Left lung (tissue), 10 donors: ENCODE results near the gene STEAP1B. TPM values are rescaled to one million over a fixed set of nuclear protein-coding genes. Genes with fewer than 3 reads are reported as not detected.
"Not testable (repeated sequence)": the region's sequence is repeated elsewhere in the genome, so short reads cannot be mapped to it uniquely, and the experiment has no call there.

ENCODE experiments used
- ATAC-seq: fragments of 200-7000 bp; cut with Tn5 transposase; one replicate; pipeline ENCODE4 v1.9.1; 2020; ENCODE audit warnings: moderate library complexity
- DNase-seq, 4 donors: peaks; one replicate each; pipeline ENCODE4 v3.0.0-alpha.2; 2013 to 2020
- H3K27ac ChIP-seq, 2 donors: fragments of 200-600 bp; sonication (generic) in 1 of 2; one replicate each; pipeline versions ENCODE4 v1.5.0 to v1.8.0; 2020 to 2021
- H3K27me3 ChIP-seq, 2 donors: fragments of 200-600 bp; sonication (generic) in 1 of 2; one replicate each; pipeline versions ENCODE4 v1.5.0 to v1.8.0; 2020 to 2021
- H3K36me3 ChIP-seq, 2 donors: fragments of 200-600 bp; sonication (generic) in 1 of 2; one replicate each; pipeline versions ENCODE4 v1.5.0 to v1.8.0; 2020 to 2021
- H3K4me1 ChIP-seq, 2 donors: fragments of 200-600 bp; one replicate each; pipeline ENCODE4 v1.8.0; 2021
- H3K4me3 ChIP-seq, 2 donors: fragments of 200-600 bp; sonication (generic) in 1 of 2; one replicate each; pipeline versions ENCODE4 v1.5.0 to v1.8.0; 2020 to 2021; ENCODE audit warnings: mild to moderate bottlenecking in 1 of 2
- H3K9me3 ChIP-seq, 2 donors: fragments of 200-600 bp; sonication (generic) in 1 of 2; one replicate each; pipeline versions ENCODE4 v1.5.0 to v1.8.0; 2020 to 2021
- intact Hi-C, 2 donors: fragments of 100-400 bp; cut with DNase I; formaldehyde crosslinking; loops; one replicate each; pipeline versions ENCODE4 v1.11.2 to v1.14.2; 2022
- polyA plus RNA-seq, 6 donors: library from polyadenylated mRNA; unstranded; fragments of 120-200 nt; gene quantifications; one replicate each; pipeline ENCODE4 v1.2.1, GENCODE V29; 2013; ENCODE audit not compliant: insufficient read length in 6 of 6
- total RNA-seq, 2 donors: library from RNA; stranded (reverse); fragmentation: NEBNext Ultra II Directional; extraction: Animal tissue kit (Norgen Biotek cat#: 25700); gene quantifications; one replicate each; pipeline ENCODE4 v1.2.1, GENCODE V29; 2021
- TF ChIP-seq, protein P1 (sequence below), 2 donors: fragments of 200-600 bp; sonication (generic) in 1 of 2; IDR thresholded peaks; one replicate each; pipeline versions ENCODE4 v1.5.0 to v1.8.0; 2021; ENCODE audit warnings: antibody characterized with exemption in 2 of 2
- donor health status: DM: no; HTN: yes; CAD: no.
- donor health status: DM: no; HTN: no; CAD: no.

Gene STEAP1B
- total and polyA plus RNA-seq, 8 donors, result 0.85 to 3.4 (median 2.7) TPM

GRCh38 chr7:22443370-22444180 is 56.4 kb downstream of the STEAP1B start:
- ATAC-seq, result no peak
- Histone ChIP-seq H3K4me1 (peaks cover 10 to 27% of the 10 kb centered on the region in 2 donors), H3K36me3 (no peaks in the 10 kb centered on the region), H3K27me3 (no peaks in the 10 kb centered on the region), H3K27ac (peak overlapping the region in 1 of 2 donors; percentile 73), H3K4me3 (no peak overlapping the region), H3K9me3 (no peaks in the 10 kb centered on the region)
- TF ChIP-seq, protein P1, sequence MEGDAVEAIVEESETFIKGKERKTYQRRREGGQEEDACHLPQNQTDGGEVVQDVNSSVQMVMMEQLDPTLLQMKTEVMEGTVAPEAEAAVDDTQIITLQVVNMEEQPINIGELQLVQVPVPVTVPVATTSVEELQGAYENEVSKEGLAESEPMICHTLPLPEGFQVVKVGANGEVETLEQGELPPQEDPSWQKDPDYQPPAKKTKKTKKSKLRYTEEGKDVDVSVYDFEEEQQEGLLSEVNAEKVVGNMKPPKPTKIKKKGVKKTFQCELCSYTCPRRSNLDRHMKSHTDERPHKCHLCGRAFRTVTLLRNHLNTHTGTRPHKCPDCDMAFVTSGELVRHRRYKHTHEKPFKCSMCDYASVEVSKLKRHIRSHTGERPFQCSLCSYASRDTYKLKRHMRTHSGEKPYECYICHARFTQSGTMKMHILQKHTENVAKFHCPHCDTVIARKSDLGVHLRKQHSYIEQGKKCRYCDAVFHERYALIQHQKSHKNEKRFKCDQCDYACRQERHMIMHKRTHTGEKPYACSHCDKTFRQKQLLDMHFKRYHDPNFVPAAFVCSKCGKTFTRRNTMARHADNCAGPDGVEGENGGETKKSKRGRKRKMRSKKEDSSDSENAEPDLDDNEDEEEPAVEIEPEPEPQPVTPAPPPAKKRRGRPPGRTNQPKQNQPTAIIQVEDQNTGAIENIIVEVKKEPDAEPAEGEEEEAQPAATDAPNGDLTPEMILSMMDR (IDR thresholded peaks at IDR 0.05), result no peak
- DNase-seq, result no peak
- intact Hi-C loops, result no loop called here

GRCh38 chr7:22442882-22443369 is 57.1 kb downstream of the STEAP1B start:
- H3K36me3 ChIP-seq, result no peaks in the 10 kb centered on the region
- intact Hi-C loops, result no loop called here
- H3K27me3 ChIP-seq, result no peaks in the 10 kb centered on the region
- H3K4me1 ChIP-seq, result peaks cover 10 to 27% of the 10 kb centered on the region in 2 donors
- TF ChIP-seq, protein P1 (IDR thresholded peaks at IDR 0.05), result no peak
- no peak overlapping the region for H3K4me3 ChIP-seq
- H3K27ac ChIP-seq, result no peak overlapping the region
- no peak for DNase-seq
- H3K9me3 ChIP-seq, result no peaks in the 10 kb centered on the region
- ATAC-seq, result no peak

GRCh38 chr7:22442187-22442881 is 57.7 kb downstream of the STEAP1B start:
- H3K27ac ChIP-seq, result peak overlapping the region; percentile 2 to 23
- H3K36me3 ChIP-seq, result no peaks in the 10 kb centered on the region
- no peaks in the 10 kb centered on the region for H3K27me3 ChIP-seq
- peak; percentile 85 for ATAC-seq
- TF ChIP-seq, protein P1 (IDR thresholded peaks at IDR 0.05), result no peak
- H3K9me3 ChIP-seq, result no peaks in the 10 kb centered on the region
- DNase-seq, result peak in 2 of 4 donors; percentile 68 to 74
- H3K4me1 ChIP-seq, result peaks cover 10 to 27% of the 10 kb centered on the region in 2 donors
- intact Hi-C loops, result no loop called here
- H3K4me3 ChIP-seq, result no peak overlapping the region

GRCh38 chr7:22441157-22441556 is 58.8 kb downstream of the STEAP1B start:
- no peaks in the 10 kb centered on the region for H3K36me3 ChIP-seq
- no peak overlapping the region for H3K27ac ChIP-seq
- ATAC-seq (no peak), DNase-seq (no peak)
- no peaks in the 10 kb centered on the region for H3K27me3 ChIP-seq
- H3K4me1 ChIP-seq, result peaks cover 10 to 27% of the 10 kb centered on the region in 2 donors
- H3K4me3 ChIP-seq, result no peak overlapping the region
- TF ChIP-seq, protein P1 (IDR thresholded peaks at IDR 0.05), result no peak
- intact Hi-C loops, result no loop called here
- no peaks in the 10 kb centered on the region for H3K9me3 ChIP-seq

DNA sequence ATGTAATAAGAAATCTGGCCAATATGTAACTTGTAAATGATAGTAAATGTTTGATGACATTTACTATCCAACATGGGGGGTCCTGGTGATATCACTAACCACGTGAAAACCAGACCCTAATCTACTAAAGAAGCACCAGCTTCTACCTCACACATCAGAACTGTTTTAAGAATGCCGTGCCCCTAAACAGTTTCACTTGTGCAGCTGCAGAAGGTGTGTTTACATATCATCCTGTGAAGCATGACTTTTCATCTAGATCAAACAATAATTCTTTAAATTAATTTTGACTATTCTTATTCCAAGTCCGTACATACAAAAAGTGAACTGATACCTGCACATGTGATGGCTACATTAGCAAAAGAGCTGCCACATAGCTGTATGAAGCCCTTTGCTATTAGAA is 61.0 kb downstream of the STEAP1B start:
- ATAC-seq, result no peak
- intact Hi-C loops, result no loop called here
- no peaks in the 10 kb centered on the region for H3K36me3 ChIP-seq
- no peak overlapping the region for H3K27ac ChIP-seq
- DNase-seq, result no peak
- peaks cover 0 to 6% of the 10 kb centered on the region in 2 donors for H3K4me1 ChIP-seq
- no peak overlapping the region for H3K4me3 ChIP-seq
- H3K27me3 ChIP-seq, result no peaks in the 10 kb centered on the region
- TF ChIP-seq, protein P1 (IDR thresholded peaks at IDR 0.05), result no peak
- no peaks in the 10 kb centered on the region for H3K9me3 ChIP-seq

GRCh38 chr7:22436552-22436951 is 63.4 kb downstream of the STEAP1B start:
- H3K9me3 ChIP-seq, H3K27me3 ChIP-seq, intact Hi-C loops, ATAC-seq, DNase-seq, H3K27ac ChIP-seq, H3K4me1 ChIP-seq, H3K36me3 ChIP-seq, H3K4me3 ChIP-seq: not testable (repeated sequence)
